Astrocyte of the cerebellum (primary cell): ENCODE measurements around the gene CSF1R.
"Not testable (repeated sequence)": the region's sequence is repeated elsewhere in the genome, so short reads cannot be mapped to it uniquely, and the experiment has no call there.

Experiments
- DNase-seq: peaks from one replicate; pipeline ENCODE4 v3.0.0-alpha.2; 2011; ENCODE audit warnings: low read depth
- H3K4me3 ChIP-seq: 2 replicates; pipeline ENCODE4 v1.5.1; 2011; ENCODE audit warnings: mild to moderate bottlenecking, low read depth, low read length, moderate library complexity
- CTCF ChIP-seq: IDR thresholded peaks from 2 replicates; pipeline ENCODE4 v1.5.1; 2012; ENCODE audit warnings: low read length, low read depth, moderate library complexity, mild to moderate bottlenecking; ENCODE audit errors: missing control alignments
- in situ Hi-C: cut with HindIII; loops from 2 replicates; pipeline ENCODE4 v1.10.0; 2017; ENCODE audit warnings: low sequenced_read_pairs

CSF1R gene

GRCh38 chr5:150103678-150104549 lies 17.6 kb upstream of the CSF1R start:
- in situ Hi-C loops = no loop called here
- no peak overlapping the region for H3K4me3 ChIP-seq
- no peak for TF ChIP-seq CTCF
- no peak for DNase-seq

GRCh38 chr5:150101023-150101422 lies 14.7 kb upstream of the CSF1R start:
- no peak for TF ChIP-seq CTCF
- in situ Hi-C loops = no loop called here
- DNase-seq = no peak

GRCh38 chr5:150097152-150097551 lies 10.8 kb upstream of the CSF1R start:
- H3K4me3 ChIP-seq = no peak overlapping the region
- in situ Hi-C loops = no loop called here
- no peak for TF ChIP-seq CTCF
- DNase-seq = no peak

More at GRCh38 chr5:150101023-150101422, 14.7 kb upstream of the CSF1R start:
- no peak overlapping the region for H3K4me3 ChIP-seq

- DNase-seq = no peak
- H3K4me3 ChIP-seq = no peak overlapping the region
- TF ChIP-seq CTCF = no peak
- in situ Hi-C loops = no loop called here
Measured at GRCh38 chr5:150092159-150092787, 5.9 kb upstream of the CSF1R start.

GRCh38 chr5:150085191-150085912 lies 1.0 kb downstream of the CSF1R start:
- in situ Hi-C loops = no loop called here
- no peak for TF ChIP-seq CTCF
- DNase-seq = no peak
- H3K4me3 ChIP-seq = no peak overlapping the region

GRCh38 chr5:150084754-150085153 lies 1.6 kb downstream of the CSF1R start:
- DNase-seq, H3K4me3 ChIP-seq, in situ Hi-C loops: not testable (repeated sequence)
